Uterine smooth muscle cell (primary cell): ENCODE measurements around the gene TRHDE. TPM values are rescaled to one million over a fixed set of nuclear protein-coding genes. Genes with fewer than 3 reads are reported as not detected.

ENCODE experiments used
- total RNA-seq: library from RNA; depleted of rRNA; stranded (reverse); fragments of >200 nt; gene quantifications from 2 replicates; pipeline ENCODE4 v1.2.3, GENCODE V29; 2014

Gene TRHDE
- 87.2 and 109 TPM in 2 replicates for total RNA-seq

GRCh38 chr12:72272091-72272661 lies at the start of gene TRHDE:
Gene TRHDE, plus strand, starts transcription at chr12:72272370. Its CDS starts 274 bp downstream, at chr12:72272644.

